Astrocyte (in vitro differentiated cells and primary cell): ENCODE data around the gene LRP1B. TPM values are rescaled to one million over a fixed set of nuclear protein-coding genes. Genes with fewer than 3 reads are reported as not detected.

ENCODE experiments used
- DNase-seq: peaks from one replicate; pipeline ENCODE4 v3.0.0-alpha.2; 2010; ENCODE audit warnings: low read depth
- FAIRE-seq: peaks from 2 replicates; lab custom pipeline; 2011; peaks lifted over from hg19 to GRCh38; lab: Jason Lieb, UNC
- H2AFZ ChIP-seq: 2 replicates; pipeline ENCODE4 v1.6.0; 2012; ENCODE audit warnings: low read depth, low read length, inconsistent platforms
- H3K27ac ChIP-seq: 2 replicates; pipeline ENCODE4 v1.5.1; 2011; ENCODE audit warnings: low read depth, low read length, inconsistent platforms
- H3K27me3 ChIP-seq: 2 replicates; pipeline ENCODE4 v1.6.0; 2011; ENCODE audit warnings: low read length, inconsistent platforms; ENCODE audit not compliant: insufficient read depth
- H3K36me3 ChIP-seq: 2 replicates; pipeline ENCODE4 v1.5.1; 2011; ENCODE audit warnings: low read length, inconsistent platforms; ENCODE audit not compliant: insufficient read depth
- H3K4me1 ChIP-seq: 2 replicates; pipeline ENCODE4 v1.5.1; 2011; ENCODE audit warnings: low read length, inconsistent platforms; ENCODE audit not compliant: insufficient read depth
- H3K4me2 ChIP-seq: 2 replicates; pipeline ENCODE4 v1.6.0; 2012; ENCODE audit warnings: low read length, inconsistent platforms
- H3K4me3 ChIP-seq: 2 replicates; pipeline ENCODE4 v1.5.1; 2011; ENCODE audit warnings: low read depth, mild to moderate bottlenecking, low read length, inconsistent platforms; ENCODE audit not compliant: insufficient read depth
- H3K79me2 ChIP-seq: 2 replicates; pipeline ENCODE4 v1.6.0; 2012; ENCODE audit warnings: mild to moderate bottlenecking, low read length, inconsistent platforms; ENCODE audit not compliant: insufficient read depth
- H3K9ac ChIP-seq: 2 replicates; pipeline ENCODE4 v1.6.0; 2012; ENCODE audit warnings: mild to moderate bottlenecking, low read length, inconsistent platforms
- H3K9me3 ChIP-seq: 2 replicates; pipeline ENCODE4 v1.5.1; 2012; ENCODE audit warnings: low read depth, mild to moderate bottlenecking, low read length, inconsistent platforms; ENCODE audit not compliant: insufficient read depth
- H4K20me1 ChIP-seq: 2 replicates; pipeline ENCODE4 v1.6.0; 2012; ENCODE audit warnings: low read length, inconsistent platforms; ENCODE audit not compliant: insufficient read depth
- H3K27ac Mint-ChIP-seq: one replicate; pipeline ENCODE4 v1.8.0; 2021; ENCODE audit warnings: mild to moderate bottlenecking, mixed read lengths; ENCODE audit not compliant: unreplicated experiment
- H3K27me3 Mint-ChIP-seq: one replicate; pipeline ENCODE4 v1.8.0; 2021; ENCODE audit warnings: low read depth, mixed read lengths; ENCODE audit not compliant: unreplicated experiment
- H3K36me3 Mint-ChIP-seq: one replicate; pipeline ENCODE4 v1.8.0; 2021; ENCODE audit warnings: low read depth, mixed read lengths; ENCODE audit not compliant: unreplicated experiment
- H3K4me1 Mint-ChIP-seq: one replicate; pipeline ENCODE4 v1.8.0; 2021; ENCODE audit warnings: low read depth, mixed read lengths; ENCODE audit not compliant: unreplicated experiment
- H3K4me3 Mint-ChIP-seq: one replicate; pipeline ENCODE4 v1.8.0; 2021; ENCODE audit warnings: mild to moderate bottlenecking, moderate library complexity, mixed read lengths; ENCODE audit not compliant: unreplicated experiment
- H3K9me3 Mint-ChIP-seq: one replicate; pipeline ENCODE4 v1.8.0; 2021; ENCODE audit warnings: mild to moderate bottlenecking, mixed read lengths; ENCODE audit not compliant: unreplicated experiment
- EZH2 ChIP-seq: IDR thresholded peaks from 2 replicates; pipeline ENCODE4 v1.6.1; 2012; ENCODE audit warnings: mild to moderate bottlenecking, low read length, inconsistent platforms; ENCODE audit not compliant: insufficient read depth
- total RNA-seq: library from RNA; stranded (reverse); gene quantifications from 2 replicates; pipeline ENCODE4 v1.2.1, GENCODE V29; 2021
- TF ChIP-seq, protein P1 (sequence below): IDR thresholded peaks from 2 replicates; pipeline ENCODE4 v1.5.1; 2011; ENCODE audit warnings: low read depth, mild to moderate bottlenecking, inconsistent platforms, low read length, moderate library complexity; ENCODE audit not compliant: insufficient read depth

Gene LRP1B
- total RNA-seq, 1 donor from 2014 or later, result 1.5 TPM

DNA sequence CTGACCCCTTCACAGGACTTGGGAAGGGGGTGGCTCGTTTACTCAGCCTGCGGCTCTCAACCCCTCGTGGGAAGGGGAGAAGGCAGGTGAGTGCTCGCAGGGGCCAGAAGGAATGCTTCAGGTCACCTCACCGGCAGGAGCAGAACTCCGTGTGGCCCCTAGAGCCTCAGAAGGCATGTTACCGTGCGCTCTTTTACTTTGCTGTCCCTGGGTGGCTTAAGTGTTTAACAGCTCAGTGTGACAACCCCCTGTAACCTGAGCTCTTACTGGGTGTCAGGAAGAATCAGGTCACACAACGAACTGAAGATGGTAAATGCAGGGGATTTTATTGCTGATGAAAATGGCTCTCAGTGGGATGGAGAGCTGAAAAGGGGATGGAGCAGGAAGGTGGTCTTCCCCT lies 1235.4 kb downstream of the LRP1B start:
- H3K4me1 Mint-ChIP-seq, result peaks cover 15% of the 10 kb centered on the region
- no peaks in the 10 kb centered on the region for H3K27me3 ChIP-seq
- H3K36me3 ChIP-seq, result no peaks in the 10 kb centered on the region
- no peak overlapping the region for H3K4me2 ChIP-seq
- no peaks in the 10 kb centered on the region for H3K4me1 ChIP-seq
- H4K20me1 ChIP-seq, result no peaks in the 10 kb centered on the region
- H3K9me3 ChIP-seq, result no peaks in the 10 kb centered on the region
- H3K4me3 Mint-ChIP-seq, result no peak overlapping the region
- DNase-seq, result no peak
- no peak for FAIRE-seq
- no peaks in the 10 kb centered on the region for H3K36me3 Mint-ChIP-seq
- H3K9ac ChIP-seq, result no peak overlapping the region
- H3K27ac ChIP-seq, result no peak overlapping the region
- no peaks in the 10 kb centered on the region for H3K79me2 ChIP-seq
- no peak overlapping the region for H3K4me3 ChIP-seq
- H3K27ac Mint-ChIP-seq, result no peak overlapping the region
- H3K9me3 Mint-ChIP-seq, result peaks cover 4% of the 10 kb centered on the region
- H3K27me3 Mint-ChIP-seq, result no peaks in the 10 kb centered on the region
- TF ChIP-seq, protein P1, sequence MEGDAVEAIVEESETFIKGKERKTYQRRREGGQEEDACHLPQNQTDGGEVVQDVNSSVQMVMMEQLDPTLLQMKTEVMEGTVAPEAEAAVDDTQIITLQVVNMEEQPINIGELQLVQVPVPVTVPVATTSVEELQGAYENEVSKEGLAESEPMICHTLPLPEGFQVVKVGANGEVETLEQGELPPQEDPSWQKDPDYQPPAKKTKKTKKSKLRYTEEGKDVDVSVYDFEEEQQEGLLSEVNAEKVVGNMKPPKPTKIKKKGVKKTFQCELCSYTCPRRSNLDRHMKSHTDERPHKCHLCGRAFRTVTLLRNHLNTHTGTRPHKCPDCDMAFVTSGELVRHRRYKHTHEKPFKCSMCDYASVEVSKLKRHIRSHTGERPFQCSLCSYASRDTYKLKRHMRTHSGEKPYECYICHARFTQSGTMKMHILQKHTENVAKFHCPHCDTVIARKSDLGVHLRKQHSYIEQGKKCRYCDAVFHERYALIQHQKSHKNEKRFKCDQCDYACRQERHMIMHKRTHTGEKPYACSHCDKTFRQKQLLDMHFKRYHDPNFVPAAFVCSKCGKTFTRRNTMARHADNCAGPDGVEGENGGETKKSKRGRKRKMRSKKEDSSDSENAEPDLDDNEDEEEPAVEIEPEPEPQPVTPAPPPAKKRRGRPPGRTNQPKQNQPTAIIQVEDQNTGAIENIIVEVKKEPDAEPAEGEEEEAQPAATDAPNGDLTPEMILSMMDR, result no peak
- TF ChIP-seq EZH2, result no peak
- no peak overlapping the region for H2AFZ ChIP-seq

DNA sequence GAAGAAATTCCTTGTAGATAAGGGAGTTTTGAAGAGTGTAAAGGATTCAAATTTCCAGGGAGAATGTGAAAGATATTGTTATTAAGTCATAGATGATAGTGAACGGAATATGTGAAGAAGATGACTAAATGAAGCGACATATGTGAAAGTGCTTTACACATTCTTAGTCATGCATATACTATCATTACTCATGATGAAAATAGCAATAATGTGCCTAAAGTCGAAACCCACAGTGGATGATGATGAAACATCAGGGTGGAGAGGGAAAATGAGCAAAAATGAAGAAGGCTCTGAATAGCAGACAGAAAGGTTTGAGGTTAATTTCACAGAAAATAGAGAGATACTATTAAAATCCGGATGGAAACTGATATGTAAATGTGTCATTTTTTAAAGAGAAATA lies 1237.1 kb downstream of the LRP1B start:
- no peaks in the 10 kb centered on the region for H3K4me1 ChIP-seq
- no peak overlapping the region for H2AFZ ChIP-seq
- no peak overlapping the region for H3K4me3 Mint-ChIP-seq
- DNase-seq, result peak; percentile 63
- peaks cover 4% of the 10 kb centered on the region for H3K9me3 Mint-ChIP-seq
- no peak overlapping the region for H3K4me2 ChIP-seq
- peak; percentile 69 for FAIRE-seq
- H3K27ac Mint-ChIP-seq, result peak overlapping the region; percentile 84
- H3K4me1 Mint-ChIP-seq, result peaks cover 15% of the 10 kb centered on the region
- H4K20me1 ChIP-seq, result no peaks in the 10 kb centered on the region
- H3K27me3 ChIP-seq, result no peaks in the 10 kb centered on the region
- no peaks in the 10 kb centered on the region for H3K27me3 Mint-ChIP-seq
- H3K27ac ChIP-seq, result no peak overlapping the region
- no peak overlapping the region for H3K9ac ChIP-seq
- H3K4me3 ChIP-seq, result no peak overlapping the region
- H3K36me3 Mint-ChIP-seq, result no peaks in the 10 kb centered on the region
- H3K36me3 ChIP-seq, result no peaks in the 10 kb centered on the region
- H3K79me2 ChIP-seq, result no peaks in the 10 kb centered on the region
- no peaks in the 10 kb centered on the region for H3K9me3 ChIP-seq
- TF ChIP-seq EZH2, result no peak
- TF ChIP-seq, protein P1, result no peak

DNA sequence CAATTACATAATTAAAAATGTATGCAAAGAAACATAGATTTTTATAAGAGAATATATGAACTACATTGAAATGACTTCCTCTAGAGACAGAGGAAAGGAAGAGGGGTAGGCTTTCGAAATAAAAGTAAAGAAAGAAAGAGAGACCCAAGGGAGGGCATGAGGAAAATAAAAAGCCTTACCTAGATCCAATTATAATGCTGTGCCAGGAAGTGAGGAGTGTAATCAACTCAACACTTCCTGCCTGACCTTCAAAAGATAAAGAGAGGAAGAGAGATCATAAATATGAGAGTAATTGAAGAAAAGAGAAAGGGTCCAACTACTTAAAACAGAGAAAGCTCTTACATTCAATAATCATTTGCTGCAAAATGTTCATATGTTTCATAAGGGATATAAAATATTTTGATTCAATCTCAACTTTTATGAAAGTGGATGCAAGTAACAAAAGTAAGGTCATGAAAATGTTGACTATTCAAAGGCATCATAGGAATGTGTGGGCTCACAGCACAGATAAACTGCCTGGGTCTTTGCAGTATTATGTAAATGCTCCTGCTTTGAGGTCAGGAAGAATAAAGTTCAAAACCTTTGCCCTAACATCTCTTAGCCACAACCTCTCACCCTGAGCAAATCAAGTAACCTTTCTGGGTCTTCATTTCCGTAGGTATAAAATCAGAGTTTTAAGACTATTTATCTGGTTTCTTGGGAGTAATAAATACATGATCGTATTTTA lies 1237.7 kb downstream of the LRP1B start:
- Mint-ChIP-seq H3K4me1 (peaks cover 15% of the 10 kb centered on the region), H3K4me3 (no peak overlapping the region), H3K36me3 (no peaks in the 10 kb centered on the region), H3K9me3 (peaks cover 2% of the 10 kb centered on the region), H3K27ac (peak overlapping the region; percentile 84), H3K27me3 (no peaks in the 10 kb centered on the region)
- Histone ChIP-seq H3K9ac (no peak overlapping the region), H3K27me3 (no peaks in the 10 kb centered on the region), H4K20me1 (no peaks in the 10 kb centered on the region), H3K9me3 (no peaks in the 10 kb centered on the region), H3K79me2 (no peaks in the 10 kb centered on the region), H2AFZ (no peak overlapping the region), H3K4me1 (no peaks in the 10 kb centered on the region), H3K27ac (peak overlapping the region; percentile 23), H3K36me3 (no peaks in the 10 kb centered on the region), H3K4me2 (no peak overlapping the region), H3K4me3 (no peak overlapping the region)
- no peak for DNase-seq
- no peak for TF ChIP-seq EZH2
- TF ChIP-seq, protein P1, result no peak
- FAIRE-seq, result no peak
